GM18526 (cell line): Measurements from ENCODE around the gene PTPRG.

ENCODE experiments used
- POLR2A ChIP-seq: IDR thresholded peaks from 3 replicates; pipeline ENCODE4 v1.6.1; 2011; ENCODE audit not compliant: insufficient read length; ENCODE audit errors: extremely low read depth

Gene PTPRG

GRCh38 chr3:61783993-61784718 is 222.8 kb downstream of the PTPRG start:
- no peak for TF ChIP-seq POLR2A

- TF ChIP-seq POLR2A, result no peak
Observed at GRCh38 chr3:61788623-61789507, 227.5 kb downstream of the PTPRG start.

- no peak for TF ChIP-seq POLR2A
Observed at GRCh38 chr3:61789861-61790260, 228.5 kb downstream of the PTPRG start.

- TF ChIP-seq POLR2A, result no peak
Observed at GRCh38 chr3:61790411-61790810, 229.0 kb downstream of the PTPRG start.

- no peak for TF ChIP-seq POLR2A
Observed at GRCh38 chr3:61793056-61793455, 231.7 kb downstream of the PTPRG start.

GRCh38 chr3:61793521-61793920 is 232.2 kb downstream of the PTPRG start:
- no peak for TF ChIP-seq POLR2A

- TF ChIP-seq POLR2A, result no peak
Observed at GRCh38 chr3:61794341-61794740, 233.0 kb downstream of the PTPRG start.

GRCh38 chr3:61794961-61795360 is 233.6 kb downstream of the PTPRG start:
- no peak for TF ChIP-seq POLR2A

GRCh38 chr3:61796088-61796680 is 234.8 kb downstream of the PTPRG start:
- no peak for TF ChIP-seq POLR2A

GRCh38 chr3:61796911-61797310 is 235.5 kb downstream of the PTPRG start:
- TF ChIP-seq POLR2A, result no peak

GRCh38 chr3:61802772-61803171 is 241.4 kb downstream of the PTPRG start:
- TF ChIP-seq POLR2A, result no peak

GRCh38 chr3:61803983-61804382 is 242.6 kb downstream of the PTPRG start:
- TF ChIP-seq POLR2A, result no peak

- TF ChIP-seq POLR2A, result no peak
Observed at GRCh38 chr3:61804782-61805181, 243.4 kb downstream of the PTPRG start.

GRCh38 chr3:61805510-61806080 is 244.2 kb downstream of the PTPRG start:
- no peak for TF ChIP-seq POLR2A

- no peak for TF ChIP-seq POLR2A
Observed at GRCh38 chr3:61806810-61807209, 245.4 kb downstream of the PTPRG start.
